Vagina (tissue), 2 donors: ENCODE measurements around the gene SHC3. TPM values are rescaled to one million over a fixed set of nuclear protein-coding genes. Genes with fewer than 3 reads are reported as not detected.
A peak's percentile ranks its signal among the peaks of the same experiment; 100 is the strongest.

Source experiments
- DNase-seq, 2 donors: peaks; one replicate each; pipeline ENCODE4 v3.0.0-alpha.2; 2017; ENCODE audit errors: extremely low spot score in 2 of 2
- H3K27ac ChIP-seq: fragments of 200-600 bp; sonication (generic); one replicate; pipeline ENCODE4 v1.5.1; 2019
- H3K27me3 ChIP-seq: fragments of 200-600 bp; sonication (generic); one replicate; pipeline ENCODE4 v1.5.1; 2019
- H3K36me3 ChIP-seq, 2 donors: fragments of 200-600 bp; sonication (generic); one replicate each; pipeline ENCODE4 v1.5.1; 2017 to 2019
- H3K4me1 ChIP-seq: fragments of 200-600 bp; sonication (generic); one replicate; pipeline ENCODE4 v1.5.1; 2019
- H3K4me3 ChIP-seq, 2 donors: fragments of 200-600 bp; sonication (generic); 1 replicate in 1 of 2; 2 replicates in 1 of 2; pipeline ENCODE4 v1.5.1; 2016 to 2019
- H3K9me3 ChIP-seq: fragments of 200-600 bp; sonication (generic); one replicate; pipeline ENCODE4 v1.5.1; 2019
- POLR2A ChIP-seq, 2 donors: fragments of 450-650 bp; IDR thresholded peaks; one replicate each; pipeline ENCODE4 v1.6.1; 2017; ENCODE audit warnings: antibody characterized with exemption in 2 of 2, mild to moderate bottlenecking in 2 of 2, moderate library complexity in 2 of 2
- POLR2AphosphoS5 ChIP-seq, 2 donors: sonication (generic); formaldehyde crosslinking; IDR thresholded peaks; one replicate each; pipeline ENCODE4 v1.9.0; 2017; ENCODE audit warnings: antibody characterized with exemption in 2 of 2, mild to moderate bottlenecking in 2 of 2, low read depth in 1 of 2; ENCODE audit not compliant: insufficient read depth in 1 of 2
- intact Hi-C: fragments of 100-400 bp; cut with DNase I; formaldehyde crosslinking; loops from one replicate; pipeline ENCODE4 v1.15.1; 2023
- total RNA-seq: library from RNA; depleted of rRNA; stranded (reverse); fragments of >200 nt; gene quantifications from one replicate; pipeline ENCODE4 v1.2.3, GENCODE V29; 2016
- TF ChIP-seq, protein P1 (sequence below), 3 experiments: fragments of 450-650 bp in 2 of 3; fragments of 200-600 bp in 1 of 3; sonication (generic) in 1 of 3; IDR thresholded peaks; one replicate each; pipeline ENCODE4 v1.5.1; 2017 to 2019; ENCODE audit warnings: antibody characterized with exemption in 3 of 3, mild to moderate bottlenecking in 2 of 3, moderate library complexity in 2 of 3

SHC3 gene
- total RNA-seq, 1 donor from 2014 or later = 6.1 TPM

- intact Hi-C loops = no loop called here
- DNase-seq = no peak
- H3K27ac ChIP-seq = peak overlapping the region; percentile 54
- peaks cover 28% of the 10 kb centered on the region for H3K4me1 ChIP-seq
- H3K4me3 ChIP-seq = no peak overlapping the region
- H3K36me3 ChIP-seq = no peaks in the 10 kb centered on the region
- H3K9me3 ChIP-seq = no peaks in the 10 kb centered on the region
- TF ChIP-seq POLR2AphosphoS5 (IDR thresholded peaks at IDR 0.05; ENCODE audit: insufficient read depth in 1 of 2, low read depth in 1 of 2) (no peak), POLR2A (IDR thresholded peaks at IDR 0.05) (no peak)
- TF ChIP-seq, protein P1, sequence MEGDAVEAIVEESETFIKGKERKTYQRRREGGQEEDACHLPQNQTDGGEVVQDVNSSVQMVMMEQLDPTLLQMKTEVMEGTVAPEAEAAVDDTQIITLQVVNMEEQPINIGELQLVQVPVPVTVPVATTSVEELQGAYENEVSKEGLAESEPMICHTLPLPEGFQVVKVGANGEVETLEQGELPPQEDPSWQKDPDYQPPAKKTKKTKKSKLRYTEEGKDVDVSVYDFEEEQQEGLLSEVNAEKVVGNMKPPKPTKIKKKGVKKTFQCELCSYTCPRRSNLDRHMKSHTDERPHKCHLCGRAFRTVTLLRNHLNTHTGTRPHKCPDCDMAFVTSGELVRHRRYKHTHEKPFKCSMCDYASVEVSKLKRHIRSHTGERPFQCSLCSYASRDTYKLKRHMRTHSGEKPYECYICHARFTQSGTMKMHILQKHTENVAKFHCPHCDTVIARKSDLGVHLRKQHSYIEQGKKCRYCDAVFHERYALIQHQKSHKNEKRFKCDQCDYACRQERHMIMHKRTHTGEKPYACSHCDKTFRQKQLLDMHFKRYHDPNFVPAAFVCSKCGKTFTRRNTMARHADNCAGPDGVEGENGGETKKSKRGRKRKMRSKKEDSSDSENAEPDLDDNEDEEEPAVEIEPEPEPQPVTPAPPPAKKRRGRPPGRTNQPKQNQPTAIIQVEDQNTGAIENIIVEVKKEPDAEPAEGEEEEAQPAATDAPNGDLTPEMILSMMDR (IDR thresholded peaks at IDR 0.05) = no peak
- H3K27me3 ChIP-seq = no peaks in the 10 kb centered on the region
Measured at GRCh38 chr9:89139455-89139854, 39.2 kb downstream of the SHC3 start.

DNA sequence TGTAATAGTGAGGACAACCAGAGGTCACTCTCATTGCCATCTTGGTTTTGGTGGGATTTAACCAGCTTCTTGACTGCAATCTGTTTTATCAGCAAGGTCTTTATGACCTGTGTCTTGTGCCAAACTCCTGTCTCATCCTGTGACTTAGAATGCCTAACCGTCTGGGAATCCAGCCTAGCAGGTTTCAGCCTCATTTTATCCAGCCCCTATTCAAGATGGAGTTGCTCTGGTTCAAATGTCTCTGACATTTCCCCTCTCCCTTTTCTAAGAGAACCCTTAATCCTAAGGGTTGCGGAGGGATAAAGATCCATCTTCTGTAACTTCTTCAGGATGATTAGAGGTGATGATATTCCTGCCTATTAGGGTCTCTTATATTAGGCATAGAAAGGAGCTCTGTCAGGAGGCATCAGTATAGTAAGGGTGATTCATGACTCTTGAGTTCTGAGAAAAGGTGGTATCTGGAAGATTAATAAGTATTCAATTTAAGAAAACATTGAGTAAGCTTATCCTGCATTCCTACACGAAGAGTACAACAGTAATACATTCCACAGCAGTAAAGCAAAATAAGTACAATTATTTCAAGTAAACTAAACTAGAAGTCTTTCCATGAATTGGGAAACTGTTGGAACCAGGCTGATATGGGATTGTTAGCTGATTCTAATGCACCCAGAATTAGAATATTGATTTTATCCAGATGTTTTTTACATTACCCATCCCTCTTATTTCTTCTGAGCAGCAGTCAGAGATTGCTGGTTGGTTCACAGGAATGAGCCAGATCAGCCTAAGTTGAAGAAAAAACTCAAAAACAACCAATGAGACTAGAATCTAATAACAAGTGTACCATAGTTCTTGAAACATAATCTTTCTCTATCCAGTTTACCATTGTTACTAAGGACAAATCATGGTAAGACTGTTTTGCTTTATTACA lies 39.9 kb downstream of the SHC3 start:
- intact Hi-C loops = no loop called here
- Histone ChIP-seq H3K9me3 (no peaks in the 10 kb centered on the region), H3K27ac (peak overlapping the region; percentile 76), H3K4me1 (peaks cover 28% of the 10 kb centered on the region), H3K27me3 (no peaks in the 10 kb centered on the region), H3K4me3 (no peak overlapping the region), H3K36me3 (no peaks in the 10 kb centered on the region)
- TF ChIP-seq, protein P1 (IDR thresholded peaks at IDR 0.05) = no peak
- TF ChIP-seq POLR2A (IDR thresholded peaks at IDR 0.05) = no peak
- no peak for TF ChIP-seq POLR2AphosphoS5 (IDR thresholded peaks at IDR 0.05; ENCODE audit: insufficient read depth in 1 of 2, low read depth in 1 of 2)
- no peak for DNase-seq

GRCh38 chr9:89137542-89138462 lies 40.8 kb downstream of the SHC3 start:
- no peak for DNase-seq
- Histone ChIP-seq H3K4me3 (no peak overlapping the region), H3K27me3 (no peaks in the 10 kb centered on the region), H3K9me3 (no peaks in the 10 kb centered on the region), H3K27ac (peak overlapping the region; percentile 76), H3K36me3 (no peaks in the 10 kb centered on the region), H3K4me1 (peaks cover 28% of the 10 kb centered on the region)
- TF ChIP-seq POLR2A (IDR thresholded peaks at IDR 0.05) = no peak
- TF ChIP-seq, protein P1 (IDR thresholded peaks at IDR 0.05) = no peak
- TF ChIP-seq POLR2AphosphoS5 (IDR thresholded peaks at IDR 0.05; ENCODE audit: insufficient read depth in 1 of 2, low read depth in 1 of 2) = peak in 1 of 2 donors; percentile 66
- intact Hi-C loops = no loop called here

GRCh38 chr9:89135591-89136166 lies 42.9 kb downstream of the SHC3 start:
- Histone ChIP-seq H3K4me3 (no peak overlapping the region), H3K27ac (no peak overlapping the region), H3K4me1 (peaks cover 20% of the 10 kb centered on the region), H3K27me3 (no peaks in the 10 kb centered on the region), H3K9me3 (no peaks in the 10 kb centered on the region), H3K36me3 (no peaks in the 10 kb centered on the region)
- TF ChIP-seq POLR2AphosphoS5 (IDR thresholded peaks at IDR 0.05; ENCODE audit: insufficient read depth in 1 of 2, low read depth in 1 of 2) (no peak), POLR2A (IDR thresholded peaks at IDR 0.05) (no peak)
- TF ChIP-seq, protein P1 (IDR thresholded peaks at IDR 0.05) = no peak
- intact Hi-C loops = no loop called here
- DNase-seq = no peak
